Effector CD4-positive, alpha-beta T cell (primary cell): ENCODE measurements around the gene TDRD3.
A peak's percentile ranks its signal among the peaks of the same experiment; 100 is the strongest.
"Not testable (repeated sequence)": the region's sequence is repeated elsewhere in the genome, so short reads cannot be mapped to it uniquely, and the experiment has no call there.

Source experiments
- DNase-seq: peaks from one replicate; pipeline ENCODE4 v3.0.0-alpha.2; 2020
- total RNA-seq: gene quantifications from one replicate; lab custom pipeline; 2026; lab: John Stamatoyannopoulos, UW

Gene TDRD3
- 33.8 reads per million, percentile 59 among the genes with 10 or more reads in this experiment for total RNA-seq

GRCh38 chr13:60396783-60397703 lies at the start of gene TDRD3:
Gene TDRD3 (plus strand): TSS chr13:60397220. CDS start chr13:60397365, 145 bp downstream.
- peak; percentile 62 for DNase-seq

GRCh38 chr13:60347690-60348089 lies 49.3 kb upstream of the TDRD3 start:
- DNase-seq, result no peak

GRCh38 chr13:60348097-60348496 lies 48.9 kb upstream of the TDRD3 start:
- DNase-seq, result no peak

GRCh38 chr13:60351326-60351725 lies 45.7 kb upstream of the TDRD3 start:
- DNase-seq, result no peak

GRCh38 chr13:60351855-60352615 lies 45.0 kb upstream of the TDRD3 start:
- DNase-seq, result no peak

- DNase-seq, result no peak
Observed at GRCh38 chr13:60352644-60353043, 44.4 kb upstream of the TDRD3 start.

GRCh38 chr13:60355056-60355455 lies 42.0 kb upstream of the TDRD3 start:
- no peak for DNase-seq

- DNase-seq, result no peak
Observed at GRCh38 chr13:60356970-60357369, 40.0 kb upstream of the TDRD3 start.

- no peak for DNase-seq
Observed at GRCh38 chr13:60358453-60358852, 38.6 kb upstream of the TDRD3 start.

- DNase-seq, result no peak
Observed at GRCh38 chr13:60363288-60363687, 33.7 kb upstream of the TDRD3 start.

GRCh38 chr13:60369242-60369641 lies 27.8 kb upstream of the TDRD3 start:
- DNase-seq, result no peak

GRCh38 chr13:60370343-60370742 lies 26.7 kb upstream of the TDRD3 start:
- DNase-seq, result no peak

- DNase-seq, result no peak
Observed at GRCh38 chr13:60372141-60372540, 24.9 kb upstream of the TDRD3 start.

- DNase-seq, result not testable (repeated sequence)
Observed at GRCh38 chr13:60379282-60379681, 17.7 kb upstream of the TDRD3 start.

GRCh38 chr13:60379837-60380565 lies 17.0 kb upstream of the TDRD3 start:
- no peak for DNase-seq

GRCh38 chr13:60384911-60385310 lies 12.1 kb upstream of the TDRD3 start:
- no peak for DNase-seq

GRCh38 chr13:60386250-60386649 lies 10.8 kb upstream of the TDRD3 start:
- no peak for DNase-seq

GRCh38 chr13:60392131-60392530 lies 4.9 kb upstream of the TDRD3 start:
- no peak for DNase-seq

- DNase-seq, result peak; percentile 72
Observed at GRCh38 chr13:60395971-60396782, 843 bp upstream of the TDRD3 start.

- DNase-seq, result peak; percentile 4
Observed at GRCh38 chr13:60397704-60398378, 821 bp downstream of the TDRD3 start.

GRCh38 chr13:60398379-60398891 lies 1.4 kb downstream of the TDRD3 start:
- DNase-seq, result no peak
